Medulla oblongata (tissue), 1 donor: Measurements from ENCODE around the gene PKM.
"Not testable (repeated sequence)": the region's sequence is repeated elsewhere in the genome, so short reads cannot be mapped to it uniquely, and the experiment has no call there.

Experiments
- DNase-seq: peaks from one replicate; pipeline ENCODE4 v3.0.0-alpha.2; 2015; ENCODE audit errors: extremely low spot score

Gene PKM

GRCh38 chr15:72176159-72176558, 54.8 kb downstream of the PKM start:
- peak; percentile 50 for DNase-seq

DNA sequence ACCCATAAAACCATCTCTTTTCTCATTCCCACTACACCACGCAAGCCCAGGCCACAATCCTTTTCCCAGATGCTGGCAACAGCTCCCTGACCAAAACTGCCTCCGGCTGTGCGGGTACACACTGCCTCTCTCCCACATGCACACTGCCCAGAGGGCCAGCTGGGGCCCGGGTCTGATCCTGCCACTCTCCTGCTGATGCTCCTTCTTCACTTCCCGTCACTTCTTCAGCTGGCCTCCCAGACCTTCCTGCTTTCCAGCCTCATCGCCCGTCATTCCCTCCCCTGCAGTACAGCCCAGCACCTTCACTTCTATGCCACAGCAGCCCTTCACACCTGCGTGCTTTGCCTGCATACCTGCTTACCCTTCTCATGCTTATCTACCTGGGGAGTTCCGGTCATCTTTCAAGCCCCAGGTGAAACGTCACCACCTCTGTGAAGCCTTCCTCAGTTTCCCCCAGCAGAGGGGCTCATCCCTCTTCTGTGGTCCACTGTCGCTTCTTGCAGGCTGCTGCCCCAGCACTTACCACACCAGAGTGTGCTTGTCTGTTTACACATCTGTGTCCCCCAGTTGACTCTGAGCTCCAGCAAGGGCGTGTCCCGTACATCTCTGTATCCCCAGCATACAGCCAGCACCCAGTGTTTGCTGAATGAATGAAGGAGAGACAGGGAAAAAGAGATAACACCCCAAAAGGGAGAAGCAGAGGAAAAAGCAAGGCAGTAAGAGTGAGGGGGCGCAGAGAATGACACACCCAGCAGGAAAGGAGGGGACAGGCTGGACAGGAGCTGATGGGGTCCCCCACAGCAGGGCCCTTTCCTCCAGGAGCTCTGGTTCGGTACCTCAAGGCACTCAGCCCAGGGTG, 55.6 kb downstream of the PKM start:
- no peak for DNase-seq

GRCh38 chr15:72174551-72175165, 56.3 kb downstream of the PKM start:
- no peak for DNase-seq

GRCh38 chr15:72173864-72174550, 57.0 kb downstream of the PKM start:
- no peak for DNase-seq

DNA sequence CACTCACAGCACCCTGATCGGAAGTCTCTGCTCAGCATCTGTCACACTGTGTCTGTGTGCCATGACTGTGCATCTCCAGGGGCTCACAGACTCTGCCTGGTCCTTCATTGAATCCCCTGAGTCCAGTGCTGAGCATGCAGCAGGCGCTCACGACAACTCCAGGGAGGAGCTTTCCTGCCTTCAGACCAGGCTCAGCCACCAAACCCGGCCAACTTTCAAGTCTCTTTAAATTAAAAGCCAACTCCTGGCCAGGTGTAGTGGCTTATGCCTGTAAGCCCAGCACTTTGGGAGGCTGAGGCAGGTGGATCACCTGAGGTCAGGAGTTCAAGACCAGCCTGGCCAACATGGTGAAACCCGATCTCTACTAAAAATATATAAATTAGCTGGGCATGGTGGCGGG, 57.6 kb downstream of the PKM start:
- no peak for DNase-seq

- no peak for DNase-seq
Measured at GRCh38 chr15:72172796-72173195, 58.2 kb downstream of the PKM start.

- not testable (repeated sequence) for DNase-seq
Measured at GRCh38 chr15:72171978-72172377, 59.0 kb downstream of the PKM start.

DNA sequence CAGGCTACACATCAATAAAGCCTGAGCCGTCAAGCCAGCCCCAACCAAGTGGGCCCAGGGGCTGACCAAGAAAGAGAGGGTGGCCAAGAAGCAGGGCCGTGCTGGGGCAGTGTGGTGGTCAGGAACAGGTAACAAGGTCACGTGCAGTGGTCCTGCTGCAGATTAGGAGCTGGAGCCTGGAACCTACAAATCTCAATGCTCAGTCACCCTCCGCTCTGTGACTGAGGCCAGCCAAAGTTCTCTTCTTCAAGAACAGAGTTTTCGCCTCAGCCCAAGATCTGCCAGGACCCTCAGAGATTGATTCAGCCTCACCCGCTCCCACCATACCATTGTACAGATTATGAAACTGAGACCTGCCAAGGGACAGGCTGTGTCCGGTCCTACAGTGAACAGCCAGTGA, 60.3 kb downstream of the PKM start:
- DNase-seq: no peak

- no peak for DNase-seq
Measured at GRCh38 chr15:72169921-72170611, 60.9 kb downstream of the PKM start.

GRCh38 chr15:72169236-72169920, 61.6 kb downstream of the PKM start:
- DNase-seq: no peak

GRCh38 chr15:72168808-72169190, 62.2 kb downstream of the PKM start:
- no peak for DNase-seq

- no peak for DNase-seq
Measured at GRCh38 chr15:72168131-72168807, 62.7 kb downstream of the PKM start.

DNA sequence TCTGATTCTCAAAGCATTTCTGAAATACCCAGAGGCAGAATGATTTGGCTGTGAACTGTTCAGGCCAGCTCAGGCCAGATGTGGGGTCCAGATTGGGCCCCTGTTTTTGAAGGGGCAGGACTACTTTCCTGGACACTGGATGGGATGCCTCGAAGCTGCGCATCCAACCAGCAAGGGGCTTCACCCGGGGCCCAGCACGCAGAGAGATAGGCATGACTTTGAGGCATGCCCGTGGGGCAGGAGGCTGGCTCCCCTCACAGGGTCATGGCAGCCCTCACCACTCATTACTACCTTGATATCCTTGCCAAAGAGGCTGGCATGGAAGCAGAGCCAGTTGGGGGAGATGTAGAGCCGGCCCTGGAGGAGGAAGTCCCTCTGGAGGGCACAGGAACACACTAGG, 63.5 kb downstream of the PKM start:
- no peak for DNase-seq

GRCh38 chr15:72166716-72167417, 64.1 kb downstream of the PKM start:
- no peak for DNase-seq

DNA sequence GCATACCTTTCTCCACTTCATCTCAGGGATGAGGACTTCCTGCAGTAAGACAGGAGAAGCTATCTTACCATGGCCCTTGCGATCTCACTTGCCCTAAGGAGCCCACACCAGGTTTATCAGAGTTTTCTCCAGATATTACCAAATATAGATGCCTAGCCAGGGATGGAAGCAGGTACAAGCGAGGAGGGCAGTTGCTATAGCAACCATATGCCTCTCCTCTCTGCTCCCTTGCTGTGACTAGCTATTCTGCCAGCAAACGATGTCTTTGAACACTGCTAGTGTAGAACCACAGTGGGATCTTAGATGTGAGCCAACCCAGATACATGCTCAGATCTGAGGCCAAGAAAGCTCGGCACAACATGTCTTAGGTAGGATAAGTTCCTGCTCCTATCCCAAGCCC, 67.3 kb downstream of the PKM start:
- DNase-seq: no peak

DNA sequence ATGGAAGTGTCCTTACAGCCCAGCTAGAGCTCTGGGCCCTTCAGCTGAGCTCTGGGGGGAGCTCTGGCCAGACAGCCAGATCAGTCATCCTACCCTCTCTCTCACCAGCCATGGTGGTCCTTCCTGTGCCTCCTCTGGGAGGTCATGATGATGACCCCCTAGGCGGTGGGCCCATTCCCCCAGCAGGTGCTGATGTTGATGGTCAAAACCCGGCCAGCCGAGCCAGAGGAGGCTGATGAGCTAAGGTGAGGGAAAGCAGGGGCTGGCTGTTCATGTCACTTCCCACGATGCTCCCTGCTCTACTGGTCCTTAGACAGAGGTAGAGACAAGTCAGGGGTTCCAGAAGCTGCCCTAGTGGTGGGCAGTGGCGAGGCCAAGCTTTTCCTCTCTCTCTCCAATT, 68.4 kb downstream of the PKM start:
- no peak for DNase-seq

- no peak for DNase-seq
Measured at GRCh38 chr15:72161361-72162132, 69.4 kb downstream of the PKM start.

DNA sequence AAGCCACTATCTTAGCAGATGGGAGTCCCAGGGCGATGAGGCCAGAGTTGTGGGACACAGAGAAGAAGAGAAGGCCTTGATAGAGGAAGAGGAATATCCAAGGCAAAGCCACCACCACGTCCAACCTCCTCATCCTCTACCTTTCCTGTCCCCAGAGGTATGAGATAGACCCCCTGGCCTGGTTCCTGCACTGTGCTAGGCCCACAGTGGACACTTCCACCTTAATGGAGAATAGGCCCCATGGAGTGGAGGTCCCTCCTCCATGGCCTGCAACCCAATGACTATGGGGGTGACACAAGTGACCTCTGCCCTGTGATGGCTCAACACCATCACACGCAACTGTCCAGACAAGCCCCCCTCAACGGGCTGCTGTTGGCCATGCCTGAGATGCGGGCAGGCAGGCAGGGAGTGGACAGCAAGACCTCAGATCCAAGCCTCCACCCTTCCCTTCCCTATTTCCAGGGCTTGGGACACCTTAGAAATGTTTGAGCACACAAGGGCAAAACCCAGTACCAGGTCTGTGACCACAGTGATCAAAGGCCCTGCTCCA, 70.2 kb downstream of the PKM start:
- no peak for DNase-seq

- DNase-seq: no peak
Measured at GRCh38 chr15:72156928-72157327, 74.1 kb downstream of the PKM start.
